DMS 273 treated with DMSO at 0.1 percent for 48 hours (cell line): ENCODE data around the gene CACNA2D4.

Experiments used
- DNase-seq: peaks from one replicate; lab custom pipeline; 2025; lab: John Stamatoyannopoulos, UW

Gene CACNA2D4

GRCh38 chr12:1815814-1816729 is 102.4 kb downstream of the CACNA2D4 start:
- DNase-seq, result no peak

- DNase-seq, result no peak
These were observed 103.3 kb downstream of the CACNA2D4 start for GRCh38 chr12:1815108-1815507.

- DNase-seq, result no peak
These were observed 104.2 kb downstream of the CACNA2D4 start for GRCh38 chr12:1814266-1814665.

GRCh38 chr12:1812650-1813302 is 105.7 kb downstream of the CACNA2D4 start:
- no peak for DNase-seq

- DNase-seq, result no peak
These were observed 106.5 kb downstream of the CACNA2D4 start for GRCh38 chr12:1811948-1812291.

GRCh38 chr12:1811281-1811947 is 107.0 kb downstream of the CACNA2D4 start:
- DNase-seq, result no peak

GRCh38 chr12:1810931-1811280 is 107.5 kb downstream of the CACNA2D4 start:
- DNase-seq, result no peak

- DNase-seq, result no peak
These were observed 108.1 kb downstream of the CACNA2D4 start for GRCh38 chr12:1810201-1810930.

- DNase-seq, result no peak
These were observed 108.8 kb downstream of the CACNA2D4 start for GRCh38 chr12:1809591-1810190.

GRCh38 chr12:1808798-1809480 is 109.5 kb downstream of the CACNA2D4 start:
- DNase-seq, result no peak

GRCh38 chr12:1808036-1808797 is 110.2 kb downstream of the CACNA2D4 start:
- DNase-seq, result no peak

GRCh38 chr12:1807087-1807860 is 111.2 kb downstream of the CACNA2D4 start:
- DNase-seq, result no peak

- no peak for DNase-seq
These were observed 112.0 kb downstream of the CACNA2D4 start for GRCh38 chr12:1806301-1807086.

- no peak for DNase-seq
These were observed 112.9 kb downstream of the CACNA2D4 start for GRCh38 chr12:1805441-1806081.

GRCh38 chr12:1804545-1805332 is 113.7 kb downstream of the CACNA2D4 start:
- DNase-seq, result peak; percentile 59

- DNase-seq, result no peak
These were observed 114.7 kb downstream of the CACNA2D4 start for GRCh38 chr12:1803736-1804135.

GRCh38 chr12:1801303-1801975 is 117.0 kb downstream of the CACNA2D4 start:
- no peak for DNase-seq
